Lower leg skin (tissue), 4 donors: ENCODE results near the gene ETV5. TPM values are rescaled to one million over a fixed set of nuclear protein-coding genes. Genes with fewer than 3 reads are reported as not detected.

Experiments used
- DNase-seq, 2 donors: peaks; one replicate each; pipeline ENCODE4 v3.0.0-alpha.2; 2019; ENCODE audit warnings: low spot score in 2 of 2
- H3K4me3 ChIP-seq: fragments of 200-600 bp; sonication (generic); 2 replicates; pipeline ENCODE4 v1.5.1; 2017; ENCODE audit warnings: mild to moderate bottlenecking, low read depth; ENCODE audit not compliant: poor library complexity, severe bottlenecking
- POLR2A ChIP-seq, 2 donors: fragments of 450-650 bp; IDR thresholded peaks; one replicate each; pipeline ENCODE4 v1.6.1; 2016 to 2017; ENCODE audit warnings: antibody characterized with exemption in 2 of 2, mild to moderate bottlenecking in 1 of 2, moderate library complexity in 1 of 2
- WGBS, 2 donors: methylation state at CpG; one replicate each; pipeline ENCODE4 v1.1.5; 2018; 5-methylcytosine and 5-hydroxymethylcytosine counted together
- intact Hi-C: fragments of 100-400 bp; cut with DNase I; formaldehyde crosslinking; loops from one replicate; pipeline ENCODE4 v1.15.0; 2023; ENCODE audit warnings: low total_unique reads
- total RNA-seq, 4 donors: library from RNA; depleted of rRNA; stranded (reverse); fragments of >200 nt; gene quantifications; one replicate each; pipeline ENCODE4 v1.1.0, GENCODE V29; 2016
- TF ChIP-seq, protein P1 (sequence below), 3 donors: fragments of 450-650 bp; IDR thresholded peaks; one replicate each; pipeline ENCODE4 v1.5.1; 2016; ENCODE audit warnings: antibody characterized with exemption in 3 of 3, mild to moderate bottlenecking in 3 of 3, moderate library complexity in 2 of 3

The ETV5 gene
- total RNA-seq, 4 donors from 2014 or later: 8.1 to 15.3 (median 9.7) TPM

- DNase-seq: no peak
- TF ChIP-seq POLR2A (IDR thresholded peaks at IDR 0.05): no peak
- TF ChIP-seq, protein P1, sequence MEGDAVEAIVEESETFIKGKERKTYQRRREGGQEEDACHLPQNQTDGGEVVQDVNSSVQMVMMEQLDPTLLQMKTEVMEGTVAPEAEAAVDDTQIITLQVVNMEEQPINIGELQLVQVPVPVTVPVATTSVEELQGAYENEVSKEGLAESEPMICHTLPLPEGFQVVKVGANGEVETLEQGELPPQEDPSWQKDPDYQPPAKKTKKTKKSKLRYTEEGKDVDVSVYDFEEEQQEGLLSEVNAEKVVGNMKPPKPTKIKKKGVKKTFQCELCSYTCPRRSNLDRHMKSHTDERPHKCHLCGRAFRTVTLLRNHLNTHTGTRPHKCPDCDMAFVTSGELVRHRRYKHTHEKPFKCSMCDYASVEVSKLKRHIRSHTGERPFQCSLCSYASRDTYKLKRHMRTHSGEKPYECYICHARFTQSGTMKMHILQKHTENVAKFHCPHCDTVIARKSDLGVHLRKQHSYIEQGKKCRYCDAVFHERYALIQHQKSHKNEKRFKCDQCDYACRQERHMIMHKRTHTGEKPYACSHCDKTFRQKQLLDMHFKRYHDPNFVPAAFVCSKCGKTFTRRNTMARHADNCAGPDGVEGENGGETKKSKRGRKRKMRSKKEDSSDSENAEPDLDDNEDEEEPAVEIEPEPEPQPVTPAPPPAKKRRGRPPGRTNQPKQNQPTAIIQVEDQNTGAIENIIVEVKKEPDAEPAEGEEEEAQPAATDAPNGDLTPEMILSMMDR (IDR thresholded peaks at IDR 0.05): no peak
- no peak overlapping the region for H3K4me3 ChIP-seq
- intact Hi-C loops: no loop called here
- WGBS, 2 donors: 71 to 76% methylated on average over 11 of the region's 11 CpGs
Measured at GRCh38 chr3:186150041-186150830, 41.3 kb upstream of the ETV5 start.

DNA sequence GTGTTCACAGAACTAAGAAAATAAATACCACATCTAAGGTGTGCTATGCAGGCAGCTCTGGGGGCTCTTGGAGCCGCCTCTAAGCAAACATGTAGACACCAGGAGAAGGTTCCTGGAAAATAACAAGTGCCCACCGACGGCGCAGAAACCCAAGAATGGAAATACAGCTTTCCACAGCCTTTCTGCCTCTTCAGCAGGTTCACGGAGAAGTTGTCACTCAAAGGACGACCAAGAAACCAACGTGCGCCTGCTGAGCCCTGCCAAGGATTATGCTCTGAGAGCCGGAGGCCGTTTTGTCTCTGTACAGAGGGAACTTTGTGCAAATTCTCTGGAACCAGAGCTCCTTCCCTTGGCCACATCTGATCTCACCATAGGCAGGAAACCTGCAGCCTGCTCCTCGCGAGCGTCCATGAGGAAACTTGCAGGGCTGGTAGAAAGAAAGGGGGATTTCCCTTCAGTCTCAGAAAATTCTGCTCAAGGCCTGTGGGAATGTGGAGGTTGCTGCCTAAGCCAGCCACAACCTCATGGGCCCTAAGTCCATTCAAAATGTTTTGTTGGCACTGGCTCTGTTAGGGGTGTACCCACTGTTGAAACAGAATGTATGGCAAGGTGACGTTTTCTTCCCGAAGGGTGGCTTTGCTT lies 40.6 kb upstream of the ETV5 start:
- TF ChIP-seq POLR2A (IDR thresholded peaks at IDR 0.05): no peak
- TF ChIP-seq, protein P1 (IDR thresholded peaks at IDR 0.05): no peak
- 66 to 83% methylated on average over 15 of the region's 15 CpGs for WGBS, 2 donors
- intact Hi-C loops: no loop called here
- no peak for DNase-seq
- H3K4me3 ChIP-seq: no peak overlapping the region

DNA sequence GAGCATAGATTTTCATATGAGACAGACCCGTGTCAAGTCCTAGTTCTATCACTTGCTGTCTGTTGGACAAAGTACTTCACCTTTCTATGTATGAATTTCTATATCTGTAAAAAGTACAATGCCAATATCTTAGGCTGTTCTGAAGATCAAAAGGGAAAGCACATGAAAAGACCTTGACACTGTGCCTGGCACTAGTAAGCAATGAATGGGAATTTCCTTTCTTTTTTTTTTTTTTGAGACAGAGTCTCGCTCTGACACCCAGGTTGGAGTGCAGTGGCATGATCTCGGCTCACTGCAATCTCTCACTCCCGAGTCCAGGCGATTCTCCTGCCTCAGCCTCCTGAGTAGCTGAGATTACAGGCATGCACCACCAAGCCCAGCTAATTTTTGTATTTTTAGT lies 35.4 kb upstream of the ETV5 start:
- 85 to 90% methylated on average over 5 of the region's 5 CpGs for WGBS, 2 donors
- H3K4me3 ChIP-seq: no peak overlapping the region
- no peak for DNase-seq
- TF ChIP-seq, protein P1 (IDR thresholded peaks at IDR 0.05): no peak
- TF ChIP-seq POLR2A (IDR thresholded peaks at IDR 0.05): no peak
- intact Hi-C loops: no loop called here

DNA sequence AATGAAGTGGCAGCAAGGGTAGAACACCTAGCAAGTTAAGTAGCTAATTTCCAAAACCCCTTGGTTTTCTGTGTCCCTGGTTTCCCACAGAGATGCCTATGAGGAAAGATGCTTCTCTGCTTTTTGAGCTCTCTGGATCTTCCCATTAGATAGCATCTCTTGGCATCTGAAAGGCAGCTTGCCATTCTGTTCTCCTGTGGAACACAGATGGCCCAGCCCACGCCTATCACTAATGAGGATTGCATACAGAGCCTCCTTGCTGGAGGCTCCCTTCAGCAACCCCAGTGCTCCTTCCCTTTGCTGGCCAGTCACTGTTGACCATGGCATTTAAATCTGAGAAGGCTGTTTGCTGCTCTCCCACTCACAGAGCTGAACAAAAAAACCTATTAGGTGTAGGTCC lies 34.4 kb upstream of the ETV5 start:
- 27 to 67% methylated on average over 1 of the region's 1 CpG for WGBS, 2 donors
- no peak for DNase-seq
- intact Hi-C loops: no loop called here
- H3K4me3 ChIP-seq: no peak overlapping the region
- TF ChIP-seq, protein P1 (IDR thresholded peaks at IDR 0.05): no peak
- TF ChIP-seq POLR2A (IDR thresholded peaks at IDR 0.05): no peak

DNA sequence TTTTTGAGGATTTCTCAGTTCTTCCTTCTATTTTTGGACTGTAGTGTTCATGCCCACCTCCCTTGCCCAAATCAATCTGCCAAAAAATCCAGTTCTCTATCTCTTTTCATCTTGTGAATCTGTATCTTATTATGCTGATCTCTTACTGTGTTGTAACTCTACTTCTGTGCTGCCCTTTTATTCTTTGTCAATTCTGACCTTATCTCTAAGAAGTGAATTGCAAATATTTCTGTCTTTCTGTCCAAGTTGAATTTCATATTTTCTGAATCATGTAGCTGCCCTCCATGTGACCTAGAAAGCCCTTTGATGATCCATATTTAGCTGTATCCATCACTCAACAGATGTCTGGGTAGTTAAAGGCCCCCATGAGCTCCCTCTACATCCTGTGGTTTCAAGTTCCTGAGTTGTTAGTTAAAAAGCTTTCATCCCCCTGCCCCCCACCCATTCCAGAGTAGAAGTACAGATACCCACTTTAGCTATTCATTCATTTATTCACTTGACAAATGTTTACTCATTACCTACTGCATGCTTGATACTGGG lies 33.6 kb upstream of the ETV5 start:
- TF ChIP-seq POLR2A (IDR thresholded peaks at IDR 0.05): no peak
- TF ChIP-seq, protein P1 (IDR thresholded peaks at IDR 0.05): no peak
- no peak overlapping the region for H3K4me3 ChIP-seq
- intact Hi-C loops: no loop called here
- DNase-seq: no peak
